Astrocyte (in vitro differentiated cells and primary cell): ENCODE measurements around the gene NKAIN1. TPM values are rescaled to one million over a fixed set of nuclear protein-coding genes. Genes with fewer than 3 reads are reported as not detected.
"Not testable (repeated sequence)": the region's sequence is repeated elsewhere in the genome, so short reads cannot be mapped to it uniquely, and the experiment has no call there.

Source experiments
- DNase-seq: peaks from one replicate; pipeline ENCODE4 v3.0.0-alpha.2; 2010; ENCODE audit warnings: low read depth
- FAIRE-seq: peaks from 2 replicates; lab custom pipeline; 2011; peaks lifted over from hg19 to GRCh38; lab: Jason Lieb, UNC
- H2AFZ ChIP-seq: 2 replicates; pipeline ENCODE4 v1.6.0; 2012; ENCODE audit warnings: low read depth, low read length, inconsistent platforms
- H3K27ac ChIP-seq: 2 replicates; pipeline ENCODE4 v1.5.1; 2011; ENCODE audit warnings: low read depth, low read length, inconsistent platforms
- H3K27me3 ChIP-seq: 2 replicates; pipeline ENCODE4 v1.6.0; 2011; ENCODE audit warnings: low read length, inconsistent platforms; ENCODE audit not compliant: insufficient read depth
- H3K36me3 ChIP-seq: 2 replicates; pipeline ENCODE4 v1.5.1; 2011; ENCODE audit warnings: low read length, inconsistent platforms; ENCODE audit not compliant: insufficient read depth
- H3K4me1 ChIP-seq: 2 replicates; pipeline ENCODE4 v1.5.1; 2011; ENCODE audit warnings: low read length, inconsistent platforms; ENCODE audit not compliant: insufficient read depth
- H3K4me2 ChIP-seq: 2 replicates; pipeline ENCODE4 v1.6.0; 2012; ENCODE audit warnings: low read length, inconsistent platforms
- H3K4me3 ChIP-seq: 2 replicates; pipeline ENCODE4 v1.5.1; 2011; ENCODE audit warnings: low read depth, mild to moderate bottlenecking, low read length, inconsistent platforms; ENCODE audit not compliant: insufficient read depth
- H3K79me2 ChIP-seq: 2 replicates; pipeline ENCODE4 v1.6.0; 2012; ENCODE audit warnings: mild to moderate bottlenecking, low read length, inconsistent platforms; ENCODE audit not compliant: insufficient read depth
- H3K9ac ChIP-seq: 2 replicates; pipeline ENCODE4 v1.6.0; 2012; ENCODE audit warnings: mild to moderate bottlenecking, low read length, inconsistent platforms
- H3K9me3 ChIP-seq: 2 replicates; pipeline ENCODE4 v1.5.1; 2012; ENCODE audit warnings: low read depth, mild to moderate bottlenecking, low read length, inconsistent platforms; ENCODE audit not compliant: insufficient read depth
- H4K20me1 ChIP-seq: 2 replicates; pipeline ENCODE4 v1.6.0; 2012; ENCODE audit warnings: low read length, inconsistent platforms; ENCODE audit not compliant: insufficient read depth
- H3K27ac Mint-ChIP-seq: one replicate; pipeline ENCODE4 v1.8.0; 2021; ENCODE audit warnings: mild to moderate bottlenecking, mixed read lengths; ENCODE audit not compliant: unreplicated experiment
- H3K27me3 Mint-ChIP-seq: one replicate; pipeline ENCODE4 v1.8.0; 2021; ENCODE audit warnings: low read depth, mixed read lengths; ENCODE audit not compliant: unreplicated experiment
- H3K36me3 Mint-ChIP-seq: one replicate; pipeline ENCODE4 v1.8.0; 2021; ENCODE audit warnings: low read depth, mixed read lengths; ENCODE audit not compliant: unreplicated experiment
- H3K4me1 Mint-ChIP-seq: one replicate; pipeline ENCODE4 v1.8.0; 2021; ENCODE audit warnings: low read depth, mixed read lengths; ENCODE audit not compliant: unreplicated experiment
- H3K4me3 Mint-ChIP-seq: one replicate; pipeline ENCODE4 v1.8.0; 2021; ENCODE audit warnings: mild to moderate bottlenecking, moderate library complexity, mixed read lengths; ENCODE audit not compliant: unreplicated experiment
- H3K9me3 Mint-ChIP-seq: one replicate; pipeline ENCODE4 v1.8.0; 2021; ENCODE audit warnings: mild to moderate bottlenecking, mixed read lengths; ENCODE audit not compliant: unreplicated experiment
- CTCF ChIP-seq: IDR thresholded peaks from 2 replicates; pipeline ENCODE4 v1.5.1; 2011; ENCODE audit warnings: low read depth, mild to moderate bottlenecking, inconsistent platforms, low read length, moderate library complexity; ENCODE audit not compliant: insufficient read depth
- EZH2 ChIP-seq: IDR thresholded peaks from 2 replicates; pipeline ENCODE4 v1.6.1; 2012; ENCODE audit warnings: mild to moderate bottlenecking, low read length, inconsistent platforms; ENCODE audit not compliant: insufficient read depth
- total RNA-seq: library from RNA; stranded (reverse); gene quantifications from 2 replicates; pipeline ENCODE4 v1.2.1, GENCODE V29; 2021

NKAIN1 gene
- total RNA-seq, 1 donor from 2014 or later, result 5.6 TPM

- Mint-ChIP-seq H3K4me3 (no peak overlapping the region), H3K4me1 (no peaks in the 10 kb centered on the region), H3K36me3 (peaks cover 3% of the 10 kb centered on the region), H3K27ac (no peak overlapping the region), H3K9me3 (no peaks in the 10 kb centered on the region), H3K27me3 (peaks cover 10% of the 10 kb centered on the region)
- TF ChIP-seq CTCF (no peak), EZH2 (no peak)
- H2AFZ ChIP-seq, result no peak overlapping the region
- H3K36me3 ChIP-seq, result no peaks in the 10 kb centered on the region
- no peaks in the 10 kb centered on the region for H3K79me2 ChIP-seq
- DNase-seq, result no peak
- no peaks in the 10 kb centered on the region for H4K20me1 ChIP-seq
- H3K27ac ChIP-seq, result no peak overlapping the region
- H3K9ac ChIP-seq, result no peak overlapping the region
- no peak overlapping the region for H3K4me2 ChIP-seq
- FAIRE-seq, result no peak
- peaks cover 4% of the 10 kb centered on the region for H3K4me1 ChIP-seq
- H3K4me3 ChIP-seq, result no peak overlapping the region
- H3K27me3 ChIP-seq, result no peaks in the 10 kb centered on the region
- no peaks in the 10 kb centered on the region for H3K9me3 ChIP-seq
These were observed 41.1 kb downstream of the NKAIN1 start for GRCh38 chr1:31198600-31198999.

GRCh38 chr1:31198150-31198549 lies 41.5 kb downstream of the NKAIN1 start:
- Histone ChIP-seq H3K79me2 (no peaks in the 10 kb centered on the region), H3K9me3 (no peaks in the 10 kb centered on the region), H3K9ac (no peak overlapping the region), H3K36me3 (no peaks in the 10 kb centered on the region), H3K4me2 (no peak overlapping the region), H3K4me1 (peaks cover 4% of the 10 kb centered on the region), H3K4me3 (no peak overlapping the region), H3K27ac (no peak overlapping the region), H3K27me3 (no peaks in the 10 kb centered on the region), H4K20me1 (no peaks in the 10 kb centered on the region), H2AFZ (no peak overlapping the region)
- Mint-ChIP-seq H3K4me3 (no peak overlapping the region), H3K27me3 (peaks cover 10% of the 10 kb centered on the region), H3K4me1 (no peaks in the 10 kb centered on the region), H3K9me3 (no peaks in the 10 kb centered on the region), H3K36me3 (peaks cover 3% of the 10 kb centered on the region), H3K27ac (no peak overlapping the region)
- DNase-seq, result no peak
- no peak for FAIRE-seq
- no peak for TF ChIP-seq EZH2
- TF ChIP-seq CTCF, result no peak

GRCh38 chr1:31196685-31197084 lies 43.0 kb downstream of the NKAIN1 start:
- no peak for TF ChIP-seq CTCF
- TF ChIP-seq EZH2, result no peak
- DNase-seq (peak; percentile 39), FAIRE-seq (no peak)
- Histone ChIP-seq H3K4me1 (peaks cover 4% of the 10 kb centered on the region), H3K27ac (no peak overlapping the region), H3K9ac (no peak overlapping the region), H3K36me3 (no peaks in the 10 kb centered on the region), H2AFZ (no peak overlapping the region), H3K4me3 (no peak overlapping the region), H3K79me2 (no peaks in the 10 kb centered on the region), H4K20me1 (no peaks in the 10 kb centered on the region), H3K4me2 (no peak overlapping the region), H3K9me3 (no peaks in the 10 kb centered on the region), H3K27me3 (no peaks in the 10 kb centered on the region)
- Mint-ChIP-seq H3K9me3 (no peaks in the 10 kb centered on the region), H3K4me1 (no peaks in the 10 kb centered on the region), H3K27ac (no peak overlapping the region), H3K36me3 (peaks cover 3% of the 10 kb centered on the region), H3K27me3 (peaks cover 10% of the 10 kb centered on the region), H3K4me3 (no peak overlapping the region)

- H3K4me2 ChIP-seq, H3K27ac ChIP-seq, FAIRE-seq, H3K27me3 Mint-ChIP-seq, H2AFZ ChIP-seq, H4K20me1 ChIP-seq, H3K9ac ChIP-seq, H3K9me3 Mint-ChIP-seq, H3K36me3 Mint-ChIP-seq, H3K4me3 ChIP-seq, H3K79me2 ChIP-seq, H3K4me1 ChIP-seq, H3K36me3 ChIP-seq, H3K4me3 Mint-ChIP-seq, H3K4me1 Mint-ChIP-seq, H3K27me3 ChIP-seq, H3K27ac Mint-ChIP-seq, H3K9me3 ChIP-seq, DNase-seq: not testable (repeated sequence)
These were observed 44.4 kb downstream of the NKAIN1 start for GRCh38 chr1:31195267-31195666.
